ENCODE measurements around the gene FBXO3.
"Not testable (repeated sequence)": the region's sequence is repeated elsewhere in the genome, so short reads cannot be mapped to it uniquely, and the experiment has no call there.

The FBXO3 gene

GRCh38 chr11:33730716-33731115, 43.6 kb downstream of the FBXO3 start:
- DNase-seq (ENCODE audit: low read depth) = no peak
- H3K4me3 ChIP-seq (ENCODE audit: low read depth, low read length) = no peak overlapping the region
- no peak for TF ChIP-seq CTCF (IDR thresholded peaks at IDR 0.05; ENCODE audit: insufficient read depth, low read depth, low read length, missing control alignments)

- not testable (repeated sequence) for DNase-seq (ENCODE audit: low read depth); H3K4me3 ChIP-seq (ENCODE audit: low read depth, low read length)
Measured at GRCh38 chr11:33729072-33729664, 45.2 kb downstream of the FBXO3 start.

GRCh38 chr11:33727539-33727938, 46.8 kb downstream of the FBXO3 start:
- not testable (repeated sequence) for DNase-seq (ENCODE audit: low read depth); H3K4me3 ChIP-seq (ENCODE audit: low read depth, low read length)

GRCh38 chr11:33725496-33725895, 48.8 kb downstream of the FBXO3 start:
- no peak for TF ChIP-seq CTCF (IDR thresholded peaks at IDR 0.05; ENCODE audit: insufficient read depth, low read depth, low read length, missing control alignments)
- H3K4me3 ChIP-seq (ENCODE audit: low read depth, low read length) = no peak overlapping the region
- no peak for DNase-seq (ENCODE audit: low read depth)

GRCh38 chr11:33724644-33725035, 49.7 kb downstream of the FBXO3 start:
- no peak overlapping the region for H3K4me3 ChIP-seq (ENCODE audit: low read depth, low read length)
- no peak for TF ChIP-seq CTCF (IDR thresholded peaks at IDR 0.05; ENCODE audit: insufficient read depth, low read depth, low read length, missing control alignments)
- no peak for DNase-seq (ENCODE audit: low read depth)

- H3K4me3 ChIP-seq (ENCODE audit: low read depth, low read length) = no peak overlapping the region
- no peak for DNase-seq (ENCODE audit: low read depth)
- TF ChIP-seq CTCF (IDR thresholded peaks at IDR 0.05; ENCODE audit: insufficient read depth, low read depth, low read length, missing control alignments) = no peak
Measured at GRCh38 chr11:33723238-33723881, 51.0 kb downstream of the FBXO3 start.

GRCh38 chr11:33722590-33723234, 51.6 kb downstream of the FBXO3 start:
- no peak overlapping the region for H3K4me3 ChIP-seq (ENCODE audit: low read depth, low read length)
- no peak for TF ChIP-seq CTCF (IDR thresholded peaks at IDR 0.05; ENCODE audit: insufficient read depth, low read depth, low read length, missing control alignments)
- DNase-seq (ENCODE audit: low read depth) = peak; percentile 64

GRCh38 chr11:33721984-33722383, 52.3 kb downstream of the FBXO3 start:
- no peak for TF ChIP-seq CTCF (IDR thresholded peaks at IDR 0.05; ENCODE audit: insufficient read depth, low read depth, low read length, missing control alignments)
- no peak for DNase-seq (ENCODE audit: low read depth)
- H3K4me3 ChIP-seq (ENCODE audit: low read depth, low read length) = no peak overlapping the region
